GM21717 (cell line): ENCODE results near the gene PRMT9.

Source experiments
- ATAC-seq: cut with Tn5 transposase; IDR thresholded peaks from one replicate; pipeline ENCODE4 v1.9.1; 2021; ENCODE audit warnings: mild to moderate bottlenecking, moderate library complexity; ENCODE audit not compliant: unreplicated experiment

The PRMT9 gene

DNA sequence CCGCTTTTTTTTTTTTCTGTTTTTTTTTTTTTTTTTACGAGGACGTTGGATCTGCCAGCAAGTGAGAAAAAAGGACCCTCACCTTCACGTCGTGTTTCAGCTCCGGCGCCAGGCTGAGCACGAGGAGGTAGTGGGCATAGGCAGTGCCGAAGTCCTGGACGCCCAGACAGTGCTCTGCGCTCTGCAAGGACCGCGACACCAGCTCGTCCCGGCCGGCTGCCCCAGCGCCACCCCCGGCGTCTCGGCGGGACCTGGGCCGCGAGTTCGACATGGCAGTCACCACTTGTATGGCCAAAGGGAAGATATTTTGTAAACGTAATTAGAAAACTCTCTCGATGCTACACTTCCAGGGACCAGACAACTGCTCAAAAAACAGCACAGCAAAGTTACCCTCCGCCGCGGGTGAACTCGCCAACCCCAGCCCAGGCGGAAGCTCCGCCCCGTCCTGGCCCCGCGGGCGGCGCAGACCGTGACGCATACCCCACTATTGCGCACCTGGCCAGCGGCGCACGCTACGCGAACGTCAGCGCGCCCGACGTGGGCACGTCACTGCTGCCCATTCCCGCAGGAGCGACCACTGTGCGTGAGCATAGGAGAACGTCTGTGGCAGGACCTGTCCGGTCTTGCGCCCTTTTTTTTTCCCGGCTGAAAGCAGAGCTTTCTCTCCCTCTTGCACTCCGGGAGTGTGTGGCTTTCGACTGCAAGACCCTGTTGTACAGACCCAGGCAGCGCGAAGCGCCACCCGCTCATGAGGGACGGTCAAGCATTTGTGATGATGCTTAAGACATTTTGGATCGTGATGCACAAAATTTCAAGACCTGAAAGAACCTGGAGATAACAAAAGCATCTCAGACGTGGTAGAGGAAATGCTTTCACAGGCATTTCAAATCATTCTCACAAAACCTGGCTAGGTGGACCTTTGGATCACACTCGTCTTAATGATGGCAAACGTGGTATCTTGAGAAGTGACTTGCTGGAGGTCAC, at the start of gene PRMT9:
Gene PRMT9, minus strand, starts transcription at position 447 of the 984 bp plus-strand sequence. Its CDS starts 176 bp downstream, at position 271.
- ATAC-seq: peak; percentile 100

- peak; percentile 33 for ATAC-seq
These were observed 48.7 kb upstream of the PRMT9 start for GRCh38 chr4:147732518-147733235.

- peak; percentile 67 for ATAC-seq
These were observed 47.9 kb upstream of the PRMT9 start, which contains the start of gene ARHGAP10 for GRCh38 chr4:147731580-147732517. ARHGAP10 (plus strand) TSS chr4:147732088; CDS start chr4:147732302, 214 bp downstream.

GRCh38 chr4:147730333-147730732, 46.4 kb upstream of the PRMT9 start:
- no peak for ATAC-seq

DNA sequence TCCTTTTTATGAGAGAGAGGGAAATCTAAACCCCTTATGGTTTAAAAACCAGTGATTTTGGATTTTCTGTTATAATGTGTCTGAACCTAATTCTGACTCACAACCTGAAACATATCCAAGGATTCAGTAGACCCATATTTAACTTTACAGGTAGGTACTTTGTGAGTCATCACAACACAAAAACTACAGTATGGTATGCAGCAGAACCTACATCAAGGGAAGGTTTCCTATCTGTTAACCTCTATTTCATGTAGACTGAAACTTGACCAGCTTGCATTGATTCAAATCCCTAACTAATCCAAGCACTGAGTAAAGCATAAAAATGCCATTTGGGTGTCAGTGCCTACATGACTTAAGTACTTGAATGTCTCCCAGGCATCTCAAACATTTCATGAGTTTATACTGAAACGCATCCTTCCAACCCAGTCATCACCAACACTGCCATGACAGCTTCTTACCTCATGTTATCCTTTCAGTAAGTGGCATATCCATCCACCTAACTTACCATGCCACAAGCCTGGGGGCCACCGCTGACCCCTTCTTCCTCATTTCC, 43.6 kb upstream of the PRMT9 start:
- ATAC-seq: no peak

- no peak for ATAC-seq
These were observed 41.7 kb upstream of the PRMT9 start for GRCh38 chr4:147725673-147726072.

GRCh38 chr4:147724468-147725201, 40.7 kb upstream of the PRMT9 start:
- no peak for ATAC-seq

GRCh38 chr4:147723326-147723725, 39.4 kb upstream of the PRMT9 start:
- no peak for ATAC-seq

- peak; percentile 91 for ATAC-seq
These were observed 33.9 kb upstream of the PRMT9 start for GRCh38 chr4:147717878-147718277.

- no peak for ATAC-seq
These were observed 30.8 kb upstream of the PRMT9 start for GRCh38 chr4:147714575-147715401.

- ATAC-seq: no peak
These were observed 26.0 kb upstream of the PRMT9 start for GRCh38 chr4:147709999-147710398.

GRCh38 chr4:147707892-147708672, 24.1 kb upstream of the PRMT9 start:
- peak; percentile 74 for ATAC-seq

- no peak for ATAC-seq
These were observed 20.9 kb upstream of the PRMT9 start for GRCh38 chr4:147704846-147705245.

DNA sequence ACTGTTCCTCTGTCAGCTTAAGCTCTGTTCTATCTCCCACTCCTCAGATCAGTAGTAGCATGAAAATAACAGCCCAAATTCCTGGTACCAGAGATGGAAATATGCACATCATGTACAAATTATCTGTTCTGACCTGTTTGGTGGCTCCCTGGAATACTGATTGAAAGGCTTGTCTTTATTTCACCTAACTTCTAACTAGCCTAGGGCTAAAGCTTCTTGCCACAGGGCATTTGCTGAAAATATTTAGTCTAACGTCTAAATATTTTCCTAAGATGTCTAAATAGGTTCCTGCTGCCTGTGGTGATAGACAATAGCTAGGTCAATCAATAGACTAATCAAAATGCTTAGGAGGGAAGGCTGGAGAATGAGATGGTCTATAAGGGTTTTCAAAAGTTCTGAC, 12.9 kb upstream of the PRMT9 start:
- ATAC-seq: no peak

DNA sequence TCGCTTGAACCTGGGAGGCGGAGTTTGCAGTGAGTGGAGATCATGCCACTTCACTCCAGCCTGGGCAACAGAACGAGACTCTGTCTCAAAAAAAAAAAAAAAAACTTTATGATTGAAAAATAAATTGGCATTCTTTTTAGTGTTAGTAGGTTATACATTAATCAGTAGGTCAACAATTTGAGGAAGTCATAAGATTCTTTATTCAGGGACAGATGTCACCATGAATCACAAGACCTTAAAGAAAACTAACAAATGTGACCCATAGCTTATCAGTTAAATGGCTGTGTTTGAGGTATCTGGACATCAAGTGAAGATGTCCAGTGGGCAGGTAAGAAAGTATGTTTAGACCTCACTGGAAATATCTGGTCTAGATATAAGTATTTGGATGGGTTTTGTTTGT, 9.3 kb upstream of the PRMT9 start:
- ATAC-seq: no peak

DNA sequence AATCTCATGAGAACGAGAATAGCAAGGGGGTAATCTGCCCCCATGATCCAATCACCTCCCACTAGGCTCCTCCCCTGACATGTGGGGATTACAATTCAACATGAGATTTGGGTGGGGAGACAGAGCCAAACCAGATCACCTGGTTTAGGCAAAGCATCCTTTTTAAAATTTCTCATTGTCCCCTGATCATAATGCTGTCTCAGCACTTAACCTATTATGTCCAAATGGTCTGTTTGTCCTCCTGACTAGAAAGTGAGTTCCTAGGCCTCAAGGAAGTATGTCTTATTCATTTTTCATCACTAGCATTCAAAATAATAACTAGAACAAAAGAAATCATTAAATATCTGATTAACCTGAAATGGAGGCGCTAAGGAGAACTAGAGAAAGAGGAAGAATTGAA, 7.9 kb upstream of the PRMT9 start:
- no peak for ATAC-seq

GRCh38 chr4:147689067-147689466, 5.1 kb upstream of the PRMT9 start:
- ATAC-seq: no peak

GRCh38 chr4:147683188-147683591, 773 bp downstream of the PRMT9 start:
- no peak for ATAC-seq
